ENCODE measurements around the gene PLA2G5. TPM values are rescaled to one million over a fixed set of nuclear protein-coding genes. Genes with fewer than 3 reads are reported as not detected.

Gene PLA2G5
- total RNA-seq, 1 donor from 2014 or later = not detected

DNA sequence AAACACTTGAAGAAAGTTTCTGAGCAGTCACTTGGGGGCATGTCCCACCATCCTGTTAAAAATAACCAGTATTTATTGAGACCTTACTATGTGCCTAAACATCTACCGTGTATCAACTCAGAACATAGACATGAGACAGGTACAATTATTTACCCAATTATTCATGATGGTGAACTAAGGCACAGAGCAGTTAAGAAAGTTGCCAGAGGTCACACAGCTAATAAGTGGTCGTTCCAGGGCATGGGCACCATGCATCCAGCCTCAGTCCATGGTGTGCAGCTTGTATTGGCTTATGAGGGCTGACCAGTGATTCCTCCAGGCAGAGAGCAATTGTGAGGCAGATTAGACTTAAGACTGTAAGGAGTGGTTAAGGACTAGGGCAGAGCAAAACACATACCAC is 5.4 kb downstream of the PLA2G5 start:
- Mint-ChIP-seq H3K27me3 (ENCODE audit: low read depth) (peaks cover 6% of the 10 kb centered on the region), H3K27ac (ENCODE audit: unreplicated experiment) (no peak overlapping the region), H3K4me3 (no peak overlapping the region), H3K36me3 (ENCODE audit: low read depth) (no peaks in the 10 kb centered on the region), H3K4me1 (no peaks in the 10 kb centered on the region), H3K9me3 (no peaks in the 10 kb centered on the region)
- no peak for DNase-seq (ENCODE audit: low read depth, low spot score)
- TF ChIP-seq, protein P1, sequence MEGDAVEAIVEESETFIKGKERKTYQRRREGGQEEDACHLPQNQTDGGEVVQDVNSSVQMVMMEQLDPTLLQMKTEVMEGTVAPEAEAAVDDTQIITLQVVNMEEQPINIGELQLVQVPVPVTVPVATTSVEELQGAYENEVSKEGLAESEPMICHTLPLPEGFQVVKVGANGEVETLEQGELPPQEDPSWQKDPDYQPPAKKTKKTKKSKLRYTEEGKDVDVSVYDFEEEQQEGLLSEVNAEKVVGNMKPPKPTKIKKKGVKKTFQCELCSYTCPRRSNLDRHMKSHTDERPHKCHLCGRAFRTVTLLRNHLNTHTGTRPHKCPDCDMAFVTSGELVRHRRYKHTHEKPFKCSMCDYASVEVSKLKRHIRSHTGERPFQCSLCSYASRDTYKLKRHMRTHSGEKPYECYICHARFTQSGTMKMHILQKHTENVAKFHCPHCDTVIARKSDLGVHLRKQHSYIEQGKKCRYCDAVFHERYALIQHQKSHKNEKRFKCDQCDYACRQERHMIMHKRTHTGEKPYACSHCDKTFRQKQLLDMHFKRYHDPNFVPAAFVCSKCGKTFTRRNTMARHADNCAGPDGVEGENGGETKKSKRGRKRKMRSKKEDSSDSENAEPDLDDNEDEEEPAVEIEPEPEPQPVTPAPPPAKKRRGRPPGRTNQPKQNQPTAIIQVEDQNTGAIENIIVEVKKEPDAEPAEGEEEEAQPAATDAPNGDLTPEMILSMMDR (conservative IDR thresholded peaks at IDR 0.05) = no peak

DNA sequence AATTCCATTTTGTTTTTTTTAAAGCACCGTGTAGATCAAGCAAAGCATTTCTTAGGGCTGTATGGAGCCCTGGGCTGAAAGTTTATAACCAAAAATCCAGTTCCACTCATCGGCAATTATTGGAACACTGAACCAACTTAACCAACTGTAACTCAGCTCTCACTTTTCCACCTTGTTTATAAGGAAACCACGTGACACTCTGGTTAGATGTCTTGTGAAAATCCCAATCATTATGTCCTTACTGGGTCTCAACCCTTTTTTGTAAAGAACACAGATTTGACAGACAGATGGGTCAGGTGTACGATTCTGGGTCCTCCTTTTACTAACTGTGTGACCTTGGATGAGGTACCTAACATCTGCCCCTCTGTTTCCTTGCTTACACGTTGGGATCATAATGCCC is 6.2 kb downstream of the PLA2G5 start:
- DNase-seq (ENCODE audit: low read depth, low spot score) = no peak
- Mint-ChIP-seq H3K36me3 (ENCODE audit: low read depth) (no peaks in the 10 kb centered on the region), H3K27ac (ENCODE audit: unreplicated experiment) (no peak overlapping the region), H3K4me1 (peaks cover 6% of the 10 kb centered on the region), H3K4me3 (no peak overlapping the region), H3K27me3 (ENCODE audit: low read depth) (peaks cover 6% of the 10 kb centered on the region), H3K9me3 (no peaks in the 10 kb centered on the region)
- TF ChIP-seq, protein P1 (conservative IDR thresholded peaks at IDR 0.05) = no peak

DNA sequence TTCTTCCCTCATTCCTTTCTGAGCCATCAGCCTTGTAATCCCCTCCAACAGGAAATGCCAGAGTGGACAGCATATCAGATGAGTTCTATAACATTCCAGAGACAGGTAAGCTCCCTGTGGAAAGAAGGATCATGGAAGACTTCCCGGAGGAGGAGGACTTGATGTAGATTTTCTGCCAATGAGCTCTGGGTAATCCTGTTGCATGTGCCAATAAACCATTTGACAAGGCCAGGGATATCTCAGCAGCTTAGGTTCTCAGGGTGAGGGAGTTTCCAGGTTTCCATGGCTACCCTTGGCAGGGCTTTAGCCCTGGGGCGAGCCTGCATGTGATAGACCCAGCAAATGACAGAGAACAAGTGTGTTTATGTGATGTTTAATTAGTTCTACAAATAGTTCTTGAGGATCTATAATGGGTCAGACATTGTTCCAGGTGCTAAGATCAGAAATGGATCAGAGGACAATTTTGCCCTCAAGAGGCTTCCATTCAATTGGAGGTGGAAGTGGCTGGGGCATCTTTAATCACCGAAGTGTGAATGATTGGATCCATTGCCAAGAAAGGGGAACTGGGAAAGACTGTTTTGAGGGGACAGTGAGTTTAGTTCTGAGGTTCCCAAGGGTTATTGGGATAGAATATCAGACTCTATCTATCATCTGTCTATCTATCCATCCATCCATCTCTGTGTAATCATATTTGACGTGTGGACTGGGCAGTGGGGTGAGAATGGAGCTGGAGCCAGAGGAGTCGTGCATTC is 6.9 kb downstream of the PLA2G5 start:
- H3K9me3 Mint-ChIP-seq = no peaks in the 10 kb centered on the region
- H3K4me3 Mint-ChIP-seq = no peak overlapping the region
- no peaks in the 10 kb centered on the region for H3K36me3 Mint-ChIP-seq (ENCODE audit: low read depth)
- H3K27me3 Mint-ChIP-seq (ENCODE audit: low read depth) = peaks cover 6% of the 10 kb centered on the region
- DNase-seq (ENCODE audit: low read depth, low spot score) = no peak
- no peak overlapping the region for H3K27ac Mint-ChIP-seq (ENCODE audit: unreplicated experiment)
- peaks cover 9% of the 10 kb centered on the region for H3K4me1 Mint-ChIP-seq
- TF ChIP-seq, protein P1 (conservative IDR thresholded peaks at IDR 0.05) = no peak

DNA sequence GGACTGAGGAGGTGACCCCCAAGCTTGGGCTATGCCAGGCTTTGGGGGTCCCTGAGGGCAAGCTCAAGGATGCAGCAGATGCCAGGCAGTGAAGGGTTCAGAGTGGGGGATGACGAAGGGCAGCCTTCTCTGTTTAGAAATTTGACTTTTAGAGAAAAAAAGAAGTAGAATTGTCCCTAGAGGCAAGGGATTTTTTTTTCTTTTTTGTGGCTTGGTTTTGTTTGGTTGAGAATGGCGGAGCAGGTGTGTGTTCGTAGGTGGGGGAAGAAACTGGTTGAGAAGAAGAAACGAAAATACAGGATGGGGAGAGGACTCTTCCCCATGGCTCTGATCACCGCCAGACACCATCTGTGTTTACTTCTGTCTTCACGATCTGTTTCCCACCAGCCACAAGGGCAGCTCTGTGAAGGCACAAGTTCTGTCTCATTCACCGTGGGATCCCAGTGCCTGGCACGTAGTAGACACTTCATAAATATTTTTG is 8.2 kb downstream of the PLA2G5 start:
- Mint-ChIP-seq H3K27me3 (ENCODE audit: low read depth) (peaks cover 6% of the 10 kb centered on the region), H3K4me1 (peaks cover 9% of the 10 kb centered on the region), H3K4me3 (no peak overlapping the region), H3K9me3 (no peaks in the 10 kb centered on the region), H3K36me3 (ENCODE audit: low read depth) (no peaks in the 10 kb centered on the region), H3K27ac (ENCODE audit: unreplicated experiment) (no peak overlapping the region)
- TF ChIP-seq, protein P1 (conservative IDR thresholded peaks at IDR 0.05) = no peak
- no peak for DNase-seq (ENCODE audit: low read depth, low spot score)

DNA sequence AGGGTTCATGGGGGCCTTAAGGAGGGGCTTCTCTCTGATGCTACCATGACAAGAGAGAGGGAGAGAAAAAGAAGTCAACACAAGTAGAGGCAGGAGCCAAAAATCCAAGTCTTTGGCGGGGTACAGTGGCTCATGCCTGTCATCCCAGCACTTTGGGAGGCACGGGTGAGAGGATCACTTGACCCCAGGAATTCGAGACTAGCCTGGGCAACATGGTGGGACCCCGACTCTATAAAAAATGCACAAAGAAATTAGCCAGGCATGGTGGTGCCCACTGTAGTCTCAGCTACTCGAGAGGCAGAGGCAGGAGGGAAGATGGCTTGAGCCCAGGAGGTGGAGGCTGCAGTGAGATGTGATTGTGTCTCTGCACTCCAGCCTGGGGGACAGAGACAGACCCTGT is 8.7 kb downstream of the PLA2G5 start:
- Mint-ChIP-seq H3K36me3 (ENCODE audit: low read depth) (no peaks in the 10 kb centered on the region), H3K27ac (ENCODE audit: unreplicated experiment) (no peak overlapping the region), H3K27me3 (ENCODE audit: low read depth) (peaks cover 6% of the 10 kb centered on the region), H3K4me3 (no peak overlapping the region), H3K4me1 (peaks cover 9% of the 10 kb centered on the region), H3K9me3 (no peaks in the 10 kb centered on the region)
- TF ChIP-seq, protein P1 (conservative IDR thresholded peaks at IDR 0.05) = no peak
- no peak for DNase-seq (ENCODE audit: low read depth, low spot score)

Measured in neural crest cell (in vitro differentiated cells).